Epithelial cell of proximal tubule (primary cell): ENCODE results near the gene VIM. TPM values are rescaled to one million over a fixed set of nuclear protein-coding genes. Genes with fewer than 3 reads are reported as not detected.

ENCODE experiments used
- DNase-seq: peaks from one replicate; pipeline ENCODE4 v3.0.0-alpha.2; 2011; ENCODE audit warnings: low read depth
- H3K4me3 ChIP-seq: 2 replicates; pipeline ENCODE4 v1.5.1; 2011; ENCODE audit warnings: low read depth, mild to moderate bottlenecking, low read length
- total RNA-seq: library from RNA; depleted of rRNA; stranded (reverse); fragments of >200 nt; gene quantifications from 2 replicates; pipeline ENCODE4 v1.2.3, GENCODE V29; 2015
- TF ChIP-seq, protein P1 (sequence below): conservative IDR thresholded peaks from 2 replicates; pipeline ENCODE4 v1.5.1; 2012; ENCODE audit warnings: low read depth, mild to moderate bottlenecking, low read length

The VIM gene
- total RNA-seq: 4,845 and 5,023 TPM in 2 replicates

DNA sequence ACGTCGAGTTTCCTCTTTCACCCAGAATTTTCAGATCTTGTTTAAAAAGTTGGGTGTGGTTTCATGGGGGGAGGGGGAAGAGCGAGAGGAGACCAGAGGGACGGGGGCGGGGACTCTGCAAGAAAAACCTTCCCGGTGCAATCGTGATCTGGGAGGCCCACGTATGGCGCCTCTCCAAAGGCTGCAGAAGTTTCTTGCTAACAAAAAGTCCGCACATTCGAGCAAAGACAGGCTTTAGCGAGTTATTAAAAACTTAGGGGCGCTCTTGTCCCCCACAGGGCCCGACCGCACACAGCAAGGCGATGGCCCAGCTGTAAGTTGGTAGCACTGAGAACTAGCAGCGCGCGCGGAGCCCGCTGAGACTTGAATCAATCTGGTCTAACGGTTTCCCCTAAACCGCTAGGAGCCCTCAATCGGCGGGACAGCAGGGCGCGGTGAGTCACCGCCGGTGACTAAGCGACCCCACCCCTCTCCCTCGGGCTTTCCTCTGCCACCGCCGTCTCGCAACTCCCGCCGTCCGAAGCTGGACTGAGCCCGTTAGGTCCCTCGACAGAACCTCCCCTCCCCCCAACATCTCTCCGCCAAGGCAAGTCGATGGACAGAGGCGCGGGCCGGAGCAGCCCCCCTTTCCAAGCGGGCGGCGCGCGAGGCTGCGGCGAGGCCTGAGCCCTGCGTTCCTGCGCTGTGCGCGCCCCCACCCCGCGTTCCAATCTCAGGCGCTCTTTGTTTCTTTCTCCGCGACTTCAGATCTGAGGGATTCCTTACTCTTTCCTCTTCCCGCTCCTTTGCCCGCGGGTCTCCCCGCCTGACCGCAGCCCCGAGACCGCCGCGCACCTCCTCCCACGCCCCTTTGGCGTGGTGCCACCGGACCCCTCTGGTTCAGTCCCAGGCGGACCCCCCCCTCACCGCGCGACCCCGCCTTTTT lies at the start of gene VIM:
Gene VIM, plus strand, starts transcription at position 151 of the 925 bp plus-strand sequence. CDS start 1,182 bp downstream, outside the sequence.
- TF ChIP-seq, protein P1, sequence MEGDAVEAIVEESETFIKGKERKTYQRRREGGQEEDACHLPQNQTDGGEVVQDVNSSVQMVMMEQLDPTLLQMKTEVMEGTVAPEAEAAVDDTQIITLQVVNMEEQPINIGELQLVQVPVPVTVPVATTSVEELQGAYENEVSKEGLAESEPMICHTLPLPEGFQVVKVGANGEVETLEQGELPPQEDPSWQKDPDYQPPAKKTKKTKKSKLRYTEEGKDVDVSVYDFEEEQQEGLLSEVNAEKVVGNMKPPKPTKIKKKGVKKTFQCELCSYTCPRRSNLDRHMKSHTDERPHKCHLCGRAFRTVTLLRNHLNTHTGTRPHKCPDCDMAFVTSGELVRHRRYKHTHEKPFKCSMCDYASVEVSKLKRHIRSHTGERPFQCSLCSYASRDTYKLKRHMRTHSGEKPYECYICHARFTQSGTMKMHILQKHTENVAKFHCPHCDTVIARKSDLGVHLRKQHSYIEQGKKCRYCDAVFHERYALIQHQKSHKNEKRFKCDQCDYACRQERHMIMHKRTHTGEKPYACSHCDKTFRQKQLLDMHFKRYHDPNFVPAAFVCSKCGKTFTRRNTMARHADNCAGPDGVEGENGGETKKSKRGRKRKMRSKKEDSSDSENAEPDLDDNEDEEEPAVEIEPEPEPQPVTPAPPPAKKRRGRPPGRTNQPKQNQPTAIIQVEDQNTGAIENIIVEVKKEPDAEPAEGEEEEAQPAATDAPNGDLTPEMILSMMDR: peak; percentile 18
- DNase-seq: no peak
- peak within 1 kb of the TSS; percentile 87 for H3K4me3 ChIP-seq

DNA sequence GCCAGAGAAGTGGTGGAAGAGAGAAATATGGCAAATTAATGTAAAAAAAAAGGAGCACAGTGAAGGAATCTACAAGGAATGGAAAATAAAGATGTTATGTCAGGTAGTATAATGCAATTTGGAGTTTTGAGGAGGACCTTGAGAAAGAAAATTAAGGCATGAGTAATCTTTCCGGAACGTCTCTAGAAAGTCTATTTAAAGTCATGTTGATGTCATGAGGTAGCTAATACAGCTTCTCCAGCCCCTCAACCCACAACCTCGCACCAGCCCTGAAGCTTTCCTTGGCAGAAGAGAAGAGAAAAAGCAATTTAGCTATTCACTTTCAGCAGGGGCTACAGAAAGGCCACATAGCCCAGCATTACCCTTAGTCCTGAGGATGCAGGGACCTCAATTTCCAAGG lies 49.0 kb upstream of the VIM start:
- DNase-seq: no peak
- no peak overlapping the region for H3K4me3 ChIP-seq
- TF ChIP-seq, protein P1: no peak

DNA sequence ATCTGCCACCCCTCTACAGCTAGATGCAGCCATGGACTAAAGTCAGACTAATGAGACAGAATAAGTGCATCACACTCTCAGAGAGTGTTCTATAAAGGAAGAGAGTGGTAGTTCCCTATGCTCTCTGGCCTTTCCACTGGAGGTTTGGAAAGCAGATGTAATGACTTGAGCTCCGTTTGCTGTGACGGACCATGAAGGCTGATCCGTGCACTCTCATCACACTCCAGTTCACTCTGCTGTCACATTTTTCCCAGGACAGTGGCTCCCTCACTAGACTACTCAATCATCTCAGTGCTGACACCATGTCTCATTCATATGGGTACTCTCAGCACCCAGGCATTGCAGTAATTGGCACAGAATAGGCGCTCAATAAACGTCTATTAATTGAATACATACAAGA lies 46.9 kb upstream of the VIM start:
- TF ChIP-seq, protein P1: no peak
- no peak for DNase-seq
- no peak overlapping the region for H3K4me3 ChIP-seq

DNA sequence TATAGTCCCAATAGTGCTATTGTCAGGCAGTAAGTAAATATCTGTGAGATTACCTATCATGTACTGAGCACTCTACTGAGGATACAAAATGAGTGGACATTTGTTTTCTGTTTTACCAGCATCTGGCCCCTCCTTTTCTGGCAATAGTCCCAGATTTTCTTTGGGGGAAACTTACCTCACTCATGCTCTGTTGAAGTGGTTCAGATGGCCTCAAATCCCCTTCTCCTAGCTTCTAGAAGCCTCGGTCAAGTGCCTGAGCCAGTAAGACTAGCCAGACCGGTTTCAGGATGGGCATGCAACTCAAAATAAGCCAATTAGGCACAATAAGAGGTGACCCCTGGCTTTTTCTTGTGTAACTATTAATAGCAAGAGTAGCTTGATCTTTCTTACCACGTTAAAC lies 46.3 kb upstream of the VIM start:
- no peak for DNase-seq

DNA sequence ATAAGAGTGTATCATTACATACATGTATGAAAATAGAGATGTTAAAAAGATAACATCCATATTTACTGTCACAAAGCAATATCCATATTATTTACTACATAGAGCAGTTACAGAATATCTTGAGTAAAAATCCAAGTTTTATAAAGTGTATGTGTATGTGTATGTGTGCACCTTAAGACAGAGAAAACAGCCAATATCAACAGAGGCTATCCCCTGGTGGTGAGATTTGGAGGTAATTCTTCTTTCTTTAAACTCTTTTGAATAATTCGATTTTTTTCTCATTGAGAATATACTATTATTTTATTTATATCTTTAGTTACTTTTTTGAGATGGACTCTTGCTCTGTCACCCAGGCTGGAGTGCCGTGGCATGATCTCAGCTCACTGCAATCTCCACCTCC lies 44.9 kb upstream of the VIM start:
- DNase-seq: no peak
- no peak overlapping the region for H3K4me3 ChIP-seq
- TF ChIP-seq, protein P1: peak; percentile 49

More for the DNA sequence above, 46.3 kb upstream of the VIM start:
- no peak overlapping the region for H3K4me3 ChIP-seq
- TF ChIP-seq, protein P1: no peak

DNA sequence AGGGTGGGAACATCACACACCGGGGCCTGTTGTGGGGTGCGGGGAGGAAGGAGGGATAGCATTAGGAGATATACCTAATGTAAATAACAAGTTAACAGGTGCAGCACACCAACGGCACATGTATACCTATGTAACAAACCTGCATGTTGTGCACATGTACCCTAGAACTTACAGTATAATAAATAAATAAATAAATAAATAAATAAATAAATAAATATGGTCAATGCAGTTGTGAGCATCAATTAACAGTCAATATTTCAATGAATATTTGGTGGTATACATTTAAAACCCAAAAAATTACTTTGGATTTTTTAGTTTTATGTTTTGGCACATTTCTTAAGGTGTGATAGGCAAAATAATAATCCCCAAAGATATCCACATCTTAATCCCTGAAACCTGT lies 42.2 kb upstream of the VIM start:
- DNase-seq: no peak
- TF ChIP-seq, protein P1: no peak
- H3K4me3 ChIP-seq: no peak overlapping the region

DNA sequence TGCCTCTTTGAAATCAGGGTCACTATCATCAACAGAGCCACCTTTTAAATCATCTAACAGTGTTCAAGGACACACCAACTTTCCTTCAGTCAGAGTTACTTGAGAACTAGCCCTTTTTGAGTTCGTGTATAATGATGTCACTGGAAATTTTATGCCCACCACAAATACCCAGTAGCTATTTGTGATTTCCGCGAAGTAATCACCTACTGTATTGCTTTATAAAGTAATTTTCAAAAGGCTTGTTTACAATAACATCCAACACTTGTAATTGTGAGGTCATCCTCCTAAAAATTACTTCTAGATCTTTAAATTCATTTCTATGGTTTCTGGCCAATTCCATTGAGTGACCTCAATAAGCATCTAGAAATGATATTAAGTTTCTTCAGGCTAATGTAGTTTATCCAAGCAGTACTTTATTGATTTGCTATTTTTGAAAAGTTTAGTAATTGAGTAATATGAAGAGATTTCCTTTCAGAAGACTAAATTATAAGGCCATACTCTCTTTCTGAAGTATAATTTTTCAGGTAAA lies 39.3 kb upstream of the VIM start:
- no peak for DNase-seq
- H3K4me3 ChIP-seq: no peak overlapping the region
- TF ChIP-seq, protein P1: no peak
